Measurements from ENCODE around the gene SLC16A8.

SLC16A8 gene

GRCh38 chr22:38131399-38131798 is 47.4 kb upstream of the SLC16A8 start:
- Histone ChIP-seq H2AFZ (no peak overlapping the region), H3K9me3 (ENCODE audit: control insufficient read depth, low read length) (no peaks in the 10 kb centered on the region), H3K4me3 (ENCODE audit: low read depth, low read length) (no peak overlapping the region), H3K9ac (no peak overlapping the region), H3K4me1 (no peaks in the 10 kb centered on the region), H3K36me3 (ENCODE audit: control insufficient read depth, insufficient read depth, low read length) (no peaks in the 10 kb centered on the region), H3K27ac (no peak overlapping the region), H3K27me3 (ENCODE audit: control insufficient read depth, insufficient read depth, low read length) (no peaks in the 10 kb centered on the region), H3K4me2 (ENCODE audit: low read length) (no peak overlapping the region), H3K79me2 (no peaks in the 10 kb centered on the region)
- no peak for TF ChIP-seq CTCF (IDR thresholded peaks at IDR 0.05)

- Histone ChIP-seq H3K4me3 (ENCODE audit: low read depth, low read length) (no peak overlapping the region), H3K9ac (no peak overlapping the region), H3K27ac (no peak overlapping the region), H3K4me2 (ENCODE audit: low read length) (no peak overlapping the region), H3K4me1 (no peaks in the 10 kb centered on the region), H3K79me2 (no peaks in the 10 kb centered on the region), H2AFZ (no peak overlapping the region), H3K9me3 (ENCODE audit: control insufficient read depth, low read length) (no peaks in the 10 kb centered on the region), H3K36me3 (ENCODE audit: control insufficient read depth, insufficient read depth, low read length) (no peaks in the 10 kb centered on the region), H3K27me3 (ENCODE audit: control insufficient read depth, insufficient read depth, low read length) (no peaks in the 10 kb centered on the region)
- no peak for TF ChIP-seq CTCF (IDR thresholded peaks at IDR 0.05)
Observed at GRCh38 chr22:38129856-38130255, 45.9 kb upstream of the SLC16A8 start.

- Histone ChIP-seq H3K4me3 (ENCODE audit: low read depth, low read length) (no peak overlapping the region), H3K9me3 (ENCODE audit: control insufficient read depth, low read length) (no peaks in the 10 kb centered on the region), H2AFZ (no peak overlapping the region), H3K4me2 (ENCODE audit: low read length) (no peak overlapping the region), H3K27me3 (ENCODE audit: control insufficient read depth, insufficient read depth, low read length) (no peaks in the 10 kb centered on the region), H3K9ac (no peak overlapping the region), H3K4me1 (no peaks in the 10 kb centered on the region), H3K36me3 (ENCODE audit: control insufficient read depth, insufficient read depth, low read length) (no peaks in the 10 kb centered on the region), H3K27ac (no peak overlapping the region), H3K79me2 (no peaks in the 10 kb centered on the region)
- no peak for TF ChIP-seq CTCF (IDR thresholded peaks at IDR 0.05)
Observed at GRCh38 chr22:38129021-38129420, 45.0 kb upstream of the SLC16A8 start.

- Histone ChIP-seq H3K9ac (no peak overlapping the region), H3K4me2 (ENCODE audit: low read length) (no peak overlapping the region), H3K27ac (no peak overlapping the region), H3K4me1 (no peaks in the 10 kb centered on the region), H3K9me3 (ENCODE audit: control insufficient read depth, low read length) (no peaks in the 10 kb centered on the region), H3K79me2 (no peaks in the 10 kb centered on the region), H3K36me3 (ENCODE audit: control insufficient read depth, insufficient read depth, low read length) (no peaks in the 10 kb centered on the region), H2AFZ (no peak overlapping the region), H3K27me3 (ENCODE audit: control insufficient read depth, insufficient read depth, low read length) (no peaks in the 10 kb centered on the region), H3K4me3 (ENCODE audit: low read depth, low read length) (no peak overlapping the region)
- TF ChIP-seq CTCF (IDR thresholded peaks at IDR 0.05), result no peak
Observed at GRCh38 chr22:38127869-38128268, 43.9 kb upstream of the SLC16A8 start.

- H3K36me3 ChIP-seq (ENCODE audit: control insufficient read depth, insufficient read depth, low read length), result no peaks in the 10 kb centered on the region
- no peak overlapping the region for H3K9ac ChIP-seq
Observed at GRCh38 chr22:38126928-38127668, 43.1 kb upstream of the SLC16A8 start.

More at GRCh38 chr22:38126928-38127668, 43.1 kb upstream of the SLC16A8 start:
- H3K27ac ChIP-seq, result no peak overlapping the region
- H3K4me1 ChIP-seq, result no peaks in the 10 kb centered on the region
- H2AFZ ChIP-seq, result no peak overlapping the region
- TF ChIP-seq CTCF (IDR thresholded peaks at IDR 0.05), result no peak
- no peak overlapping the region for H3K4me2 ChIP-seq (ENCODE audit: low read length)
- H3K9me3 ChIP-seq (ENCODE audit: control insufficient read depth, low read length), result no peaks in the 10 kb centered on the region
- no peaks in the 10 kb centered on the region for H3K79me2 ChIP-seq
- H3K4me3 ChIP-seq (ENCODE audit: low read depth, low read length), result no peak overlapping the region
- H3K27me3 ChIP-seq (ENCODE audit: control insufficient read depth, insufficient read depth, low read length), result no peaks in the 10 kb centered on the region

Data from parathyroid adenoma (tissue), 2 donors.